HepG2 (cell line): ENCODE results near the gene MRPS35. TPM values are rescaled to one million over a fixed set of nuclear protein-coding genes. Genes with fewer than 3 reads are reported as not detected.

Experiments
- ATAC-seq: fragments of 200-7000 bp; cut with Tn5 transposase; 3 replicates; pipeline ENCODE4 v1.9.1; 2020; ENCODE audit warnings: mild to moderate bottlenecking, moderate library complexity
- BruUV-seq: library from RNA; stranded (reverse); fragments of 400-500 nt; replicated peaks from 2 replicates; lab custom pipeline; 2021; lab: Mats Ljungman, UMichigan
- CTCF ChIA-PET: fragments of 300-600 bp; formaldehyde crosslinking; extraction: SDS; loops from one replicate; lab custom pipeline; 2021; ENCODE audit warnings: low total read pairs, inconsistent platforms, low intra/inter-chr PET ratio; lab: Yijun Ruan, JAX
- POLR2A ChIA-PET: fragments of 350-600 bp; sonication (Branson Sonifier 250); formaldehyde crosslinking; loops from one replicate; lab custom pipeline; 2020; ENCODE audit warnings: antibody characterized with exemption, inconsistent platforms; lab: Yijun Ruan, JAX
- DNase-seq: peaks from one replicate; pipeline ENCODE4 v3.0.0-alpha.2; 2015; ENCODE audit warnings: low spot score
- FAIRE-seq: peaks from 3 replicates; lab custom pipeline; 2011; peaks lifted over from hg19 to GRCh38; lab: Jason Lieb, UNC
- H2AFZ ChIP-seq: one replicate; pipeline ENCODE4 v1.6.1; 2011; ENCODE audit warnings: low read length, inconsistent platforms
- H3K27ac ChIP-seq: fragments of 300-600 bp; 3 replicates; pipeline ENCODE4 v1.8.0; 2011; ENCODE audit warnings: mixed run types, mild to moderate bottlenecking, mixed read lengths, low read length, inconsistent platforms; ENCODE audit not compliant: insufficient read depth; ENCODE audit errors: extremely low read length
- H3K27me3 ChIP-seq, 2 experiments: fragments of 200-600 bp in 1 of 2; 2 replicates in 1 of 2; 3 replicates in 1 of 2; pipeline versions ENCODE4 v1.6.0 to v1.8.0; 2011; ENCODE audit warnings: low read length in 2 of 2, mild to moderate bottlenecking in 2 of 2, moderate library complexity in 2 of 2, inconsistent platforms in 1 of 2; ENCODE audit not compliant: insufficient read depth in 2 of 2, control insufficient read depth in 1 of 2
- H3K36me3 ChIP-seq, 2 experiments: fragments of 200-600 bp in 1 of 2; replicated peaks in 1 of 2; 2 replicates in 1 of 2; 3 replicates in 1 of 2; pipeline versions ENCODE4 v1.5.1 to v1.8.0; 2011; ENCODE audit warnings: low read length in 2 of 2, inconsistent platforms in 1 of 2; ENCODE audit not compliant: insufficient read depth in 2 of 2, control insufficient read depth in 1 of 2
- H3K4me1 ChIP-seq: 2 replicates; pipeline ENCODE4 v1.5.1; 2012; ENCODE audit warnings: low read length, inconsistent platforms; ENCODE audit not compliant: insufficient read depth
- H3K4me2 ChIP-seq: 2 replicates; pipeline ENCODE4 v1.6.0; 2011; ENCODE audit warnings: low read depth, low read length, inconsistent platforms
- H3K4me3 ChIP-seq, 3 experiments: fragments of 200-600 bp in 1 of 3; sonication (generic), shearing (Covaris generic) in 1 of 3; replicated peaks in 1 of 3; 2 replicates each; pipeline ENCODE4 v1.5.1; 2011 to 2016; ENCODE audit warnings: low read length in 3 of 3, inconsistent platforms in 2 of 3, low read depth in 2 of 3, mild to moderate bottlenecking in 2 of 3, control low read depth in 1 of 3, mixed read lengths in 1 of 3; ENCODE audit not compliant: insufficient read depth in 1 of 3
- H3K79me2 ChIP-seq: one replicate; pipeline ENCODE4 v1.6.1; 2011; ENCODE audit warnings: low read length, inconsistent platforms; ENCODE audit not compliant: insufficient read depth
- H3K9ac ChIP-seq: 2 replicates; pipeline ENCODE4 v1.6.0; 2011; ENCODE audit warnings: mild to moderate bottlenecking, low read depth, low read length, inconsistent platforms; ENCODE audit not compliant: insufficient read depth
- H3K9me3 ChIP-seq: 2 replicates; pipeline ENCODE4 v1.5.1; 2012; ENCODE audit warnings: mild to moderate bottlenecking, low read length
- H4K20me1 ChIP-seq: 2 replicates; pipeline ENCODE4 v1.6.0; 2011; ENCODE audit warnings: inconsistent platforms, mild to moderate bottlenecking, low read length, moderate library complexity; ENCODE audit not compliant: insufficient read depth
- ADNP ChIP-seq: sonication (generic); formaldehyde crosslinking; IDR thresholded peaks from 2 replicates; pipeline ENCODE4 v1.4.0; 2020; ENCODE audit warnings: missing genetic modification reagents
- ATM ChIP-seq: fragments of 450-650 bp; IDR thresholded peaks from 2 replicates; pipeline ENCODE4 v1.7.1; 2017; ENCODE audit warnings: mild to moderate bottlenecking, borderline replicate concordance
- CCDC6 ChIP-seq: sonication (generic); formaldehyde crosslinking; IDR thresholded peaks from 2 replicates; pipeline ENCODE4 v1.8.1; 2022; ENCODE audit warnings: mild to moderate bottlenecking, missing genetic modification reagents, moderate library complexity
- HNRNPUL1 ChIP-seq: fragments of 200-400 bp; formaldehyde crosslinking; IDR thresholded peaks from 2 replicates; pipeline ENCODE4 v1.6.1; 2017; ENCODE audit warnings: low read depth, mild to moderate bottlenecking, low read length, moderate library complexity
- PCBP1 ChIP-seq: fragments of 200-400 bp; formaldehyde crosslinking; IDR thresholded peaks from 2 replicates; pipeline ENCODE4 v1.6.1; 2017; ENCODE audit warnings: mild to moderate bottlenecking, low read depth, low read length, borderline replicate concordance
- SRY ChIP-seq: sonication (generic); formaldehyde crosslinking; IDR thresholded peaks from 2 replicates; pipeline ENCODE4 v1.8.0; 2022; ENCODE audit warnings: mild to moderate bottlenecking, missing genetic modification reagents
- ZNF572 ChIP-seq: sonication (generic); formaldehyde crosslinking; IDR thresholded peaks from 2 replicates; pipeline ENCODE4 v1.5.1; 2020; ENCODE audit warnings: mild to moderate bottlenecking, missing genetic modification reagents
- ZNF652 ChIP-seq: IDR thresholded peaks from 2 replicates; pipeline ENCODE4 v1.6.1; 2016; ENCODE audit warnings: low read depth, borderline replicate concordance
- WGBS: methylation state at CpG from one replicate; pipeline ENCODE4 v1.1.6; 2017; ENCODE audit warnings: low lambda C conversion rate; 5-methylcytosine and 5-hydroxymethylcytosine counted together
- in situ Hi-C: cut with HindIII; loops from 2 replicates; pipeline ENCODE4 v1.10.0; 2017; ENCODE audit warnings: low pct_unique_long_range_greater_than_20kb; ENCODE audit not compliant: extremely low pct_ligation_motif_present
- intact Hi-C: fragments of 100-400 bp; cut with micrococcal nuclease; formaldehyde crosslinking; loops from one replicate; pipeline ENCODE4 v1.10.0; 2022; ENCODE audit not compliant: unreplicated experiment
- polyA plus RNA-seq, 8 experiments: library from polyadenylated mRNA; depleted of rRNA in 3 of 8; stranded (reverse) in 7 of 8; unstranded in 1 of 8; fragments of >200 nt; fragmentation: Illumina TruSeq in 4 of 8; extraction: Trizol in 4 of 8; gene quantifications; 2 replicates each; pipeline versions ENCODE4 v1.2.1 to v1.2.3, GENCODE V29; 2011 to 2016; ENCODE audit warnings: low read depth in 4 of 8, missing spikeins in 1 of 8, mixed read lengths in 1 of 8; ENCODE audit not compliant: insufficient read depth in 1 of 8
- total RNA-seq, 5 experiments: library from RNA; depleted of rRNA; stranded (reverse); fragments of >200 nt; fragmentation: Illumina TruSeq; extraction: Trizol; gene quantifications; 2 replicates each; pipeline ENCODE4 v1.2.3, GENCODE V29; 2016; ENCODE audit warnings: low read depth in 1 of 5
- TF ChIP-seq, protein P1 (sequence below): IDR thresholded peaks from 2 replicates; pipeline ENCODE4 v1.6.1; 2016; ENCODE audit warnings: low read depth, missing genetic modification reagents, missing compliant biosample characterization
- TF ChIP-seq, protein P2 (sequence below): sonication (generic); formaldehyde crosslinking; IDR thresholded peaks from 2 replicates; pipeline ENCODE4 v1.5.1; 2020; ENCODE audit warnings: mild to moderate bottlenecking, missing genetic modification reagents, borderline replicate concordance
- TF ChIP-seq, protein P3 (sequence below): sonication (generic); formaldehyde crosslinking; IDR thresholded peaks from 2 replicates; pipeline ENCODE4 v1.4.0; 2020; ENCODE audit warnings: missing genetic modification reagents

Gene MRPS35
- total and polyA plus RNA-seq, 2 of the 13 experiments (the other 11 are each of a cell fraction or from before 2014, with no cell fraction given): 63.4 to 104 TPM

DNA sequence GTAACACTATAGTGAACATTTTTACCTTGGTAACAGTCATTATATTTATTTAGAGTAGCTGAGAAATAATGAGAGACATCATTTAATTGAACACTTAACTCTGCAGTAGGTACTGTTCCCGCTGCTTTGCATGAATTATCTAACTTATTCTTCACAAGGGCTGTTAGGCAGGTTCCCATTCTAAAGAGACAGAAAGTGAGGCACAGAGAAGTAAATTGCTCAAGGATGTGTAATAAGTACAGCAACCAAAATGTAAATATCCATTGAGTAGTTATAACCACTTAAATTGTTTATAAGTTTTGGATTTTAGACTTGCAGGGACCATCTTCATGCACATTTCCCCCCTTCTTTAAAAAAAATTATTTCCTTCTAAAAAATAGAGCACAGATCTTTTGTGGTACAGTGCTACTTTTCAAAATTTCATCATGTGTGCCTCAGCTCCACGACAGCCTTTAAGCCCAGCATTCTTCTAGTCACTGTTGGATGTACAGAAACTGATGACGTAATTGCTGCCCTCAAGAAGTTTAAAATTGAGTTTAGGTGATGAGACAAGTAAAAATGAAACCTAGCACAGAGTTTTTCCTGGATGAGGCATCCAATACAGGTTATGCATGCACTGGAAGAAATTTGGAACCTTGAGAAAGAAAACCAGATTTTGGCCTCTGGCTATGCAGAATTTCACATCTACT is 75.4 kb downstream of the MRPS35 start (continued):
- TF ChIP-seq, protein P1, sequence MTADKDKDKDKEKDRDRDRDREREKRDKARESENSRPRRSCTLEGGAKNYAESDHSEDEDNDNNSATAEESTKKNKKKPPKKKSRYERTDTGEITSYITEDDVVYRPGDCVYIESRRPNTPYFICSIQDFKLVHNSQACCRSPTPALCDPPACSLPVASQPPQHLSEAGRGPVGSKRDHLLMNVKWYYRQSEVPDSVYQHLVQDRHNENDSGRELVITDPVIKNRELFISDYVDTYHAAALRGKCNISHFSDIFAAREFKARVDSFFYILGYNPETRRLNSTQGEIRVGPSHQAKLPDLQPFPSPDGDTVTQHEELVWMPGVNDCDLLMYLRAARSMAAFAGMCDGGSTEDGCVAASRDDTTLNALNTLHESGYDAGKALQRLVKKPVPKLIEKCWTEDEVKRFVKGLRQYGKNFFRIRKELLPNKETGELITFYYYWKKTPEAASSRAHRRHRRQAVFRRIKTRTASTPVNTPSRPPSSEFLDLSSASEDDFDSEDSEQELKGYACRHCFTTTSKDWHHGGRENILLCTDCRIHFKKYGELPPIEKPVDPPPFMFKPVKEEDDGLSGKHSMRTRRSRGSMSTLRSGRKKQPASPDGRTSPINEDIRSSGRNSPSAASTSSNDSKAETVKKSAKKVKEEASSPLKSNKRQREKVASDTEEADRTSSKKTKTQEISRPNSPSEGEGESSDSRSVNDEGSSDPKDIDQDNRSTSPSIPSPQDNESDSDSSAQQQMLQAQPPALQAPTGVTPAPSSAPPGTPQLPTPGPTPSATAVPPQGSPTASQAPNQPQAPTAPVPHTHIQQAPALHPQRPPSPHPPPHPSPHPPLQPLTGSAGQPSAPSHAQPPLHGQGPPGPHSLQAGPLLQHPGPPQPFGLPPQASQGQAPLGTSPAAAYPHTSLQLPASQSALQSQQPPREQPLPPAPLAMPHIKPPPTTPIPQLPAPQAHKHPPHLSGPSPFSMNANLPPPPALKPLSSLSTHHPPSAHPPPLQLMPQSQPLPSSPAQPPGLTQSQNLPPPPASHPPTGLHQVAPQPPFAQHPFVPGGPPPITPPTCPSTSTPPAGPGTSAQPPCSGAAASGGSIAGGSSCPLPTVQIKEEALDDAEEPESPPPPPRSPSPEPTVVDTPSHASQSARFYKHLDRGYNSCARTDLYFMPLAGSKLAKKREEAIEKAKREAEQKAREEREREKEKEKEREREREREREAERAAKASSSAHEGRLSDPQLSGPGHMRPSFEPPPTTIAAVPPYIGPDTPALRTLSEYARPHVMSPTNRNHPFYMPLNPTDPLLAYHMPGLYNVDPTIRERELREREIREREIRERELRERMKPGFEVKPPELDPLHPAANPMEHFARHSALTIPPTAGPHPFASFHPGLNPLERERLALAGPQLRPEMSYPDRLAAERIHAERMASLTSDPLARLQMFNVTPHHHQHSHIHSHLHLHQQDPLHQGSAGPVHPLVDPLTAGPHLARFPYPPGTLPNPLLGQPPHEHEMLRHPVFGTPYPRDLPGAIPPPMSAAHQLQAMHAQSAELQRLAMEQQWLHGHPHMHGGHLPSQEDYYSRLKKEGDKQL: no peak
- TF ChIP-seq CCDC6 (CRISPR knock-in tag) (no peak), ATM (no peak)

DNA sequence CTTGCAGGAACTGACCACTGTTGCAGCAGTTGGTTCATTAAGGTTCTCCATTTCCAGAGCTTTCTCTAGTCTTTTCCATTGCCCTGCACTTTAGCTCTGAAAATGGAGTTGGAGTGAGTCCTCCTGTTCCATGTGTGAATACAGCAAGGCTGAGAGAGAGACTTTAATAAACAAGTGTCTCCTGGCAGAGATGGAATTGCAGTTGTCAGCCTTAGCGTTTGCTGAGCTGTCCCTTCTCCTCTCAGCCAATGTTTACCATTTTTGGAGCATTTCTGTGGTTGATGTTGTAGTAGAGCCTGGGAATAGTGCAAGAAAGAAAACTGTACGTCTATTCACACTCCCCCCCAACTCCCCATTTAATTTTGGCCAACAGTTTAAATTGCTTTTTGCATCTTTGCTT is 76.9 kb downstream of the MRPS35 start:
- Histone ChIP-seq H3K4me1 (peaks cover 1% of the 10 kb centered on the region), H3K36me3 (peaks cover 3 to 10% of the 10 kb centered on the region in 2 experiments), H3K4me3 (no peak overlapping the region), H2AFZ (no peak overlapping the region), H3K4me2 (no peak overlapping the region), H3K9ac (no peak overlapping the region), H3K27me3 (no peaks in the 10 kb centered on the region; a peak in 1 of 5 replicates), H3K9me3 (no peaks in the 10 kb centered on the region), H3K79me2 (peaks cover 18% of the 10 kb centered on the region), H3K27ac (no peak overlapping the region), H4K20me1 (no peaks in the 10 kb centered on the region)
- no peak for FAIRE-seq
- no peak for DNase-seq
- WGBS: 97% methylated on average over 2 of the region's 2 CpGs
- intact Hi-C loops (no loop called here), in situ Hi-C loops (no loop called here)
- POLR2A ChIA-PET: interaction anchor here (1.3 kb wide), 1 partner anchor 8 kb away, joined by 4 read pairs; the partner anchor contains the start of genes KLHL42 and MANSC4
- CTCF ChIA-PET: no interaction called here
- ATAC-seq: no peak
- BruUV-seq: no TSS peak
- no peak for TF ChIP-seq ZNF652 (CRISPR knock-in tag)
- TF ChIP-seq PCBP1: no peak
- TF ChIP-seq HNRNPUL1: no peak
- TF ChIP-seq ZNF572 (CRISPR knock-in tag): no peak
- TF ChIP-seq, protein P2, sequence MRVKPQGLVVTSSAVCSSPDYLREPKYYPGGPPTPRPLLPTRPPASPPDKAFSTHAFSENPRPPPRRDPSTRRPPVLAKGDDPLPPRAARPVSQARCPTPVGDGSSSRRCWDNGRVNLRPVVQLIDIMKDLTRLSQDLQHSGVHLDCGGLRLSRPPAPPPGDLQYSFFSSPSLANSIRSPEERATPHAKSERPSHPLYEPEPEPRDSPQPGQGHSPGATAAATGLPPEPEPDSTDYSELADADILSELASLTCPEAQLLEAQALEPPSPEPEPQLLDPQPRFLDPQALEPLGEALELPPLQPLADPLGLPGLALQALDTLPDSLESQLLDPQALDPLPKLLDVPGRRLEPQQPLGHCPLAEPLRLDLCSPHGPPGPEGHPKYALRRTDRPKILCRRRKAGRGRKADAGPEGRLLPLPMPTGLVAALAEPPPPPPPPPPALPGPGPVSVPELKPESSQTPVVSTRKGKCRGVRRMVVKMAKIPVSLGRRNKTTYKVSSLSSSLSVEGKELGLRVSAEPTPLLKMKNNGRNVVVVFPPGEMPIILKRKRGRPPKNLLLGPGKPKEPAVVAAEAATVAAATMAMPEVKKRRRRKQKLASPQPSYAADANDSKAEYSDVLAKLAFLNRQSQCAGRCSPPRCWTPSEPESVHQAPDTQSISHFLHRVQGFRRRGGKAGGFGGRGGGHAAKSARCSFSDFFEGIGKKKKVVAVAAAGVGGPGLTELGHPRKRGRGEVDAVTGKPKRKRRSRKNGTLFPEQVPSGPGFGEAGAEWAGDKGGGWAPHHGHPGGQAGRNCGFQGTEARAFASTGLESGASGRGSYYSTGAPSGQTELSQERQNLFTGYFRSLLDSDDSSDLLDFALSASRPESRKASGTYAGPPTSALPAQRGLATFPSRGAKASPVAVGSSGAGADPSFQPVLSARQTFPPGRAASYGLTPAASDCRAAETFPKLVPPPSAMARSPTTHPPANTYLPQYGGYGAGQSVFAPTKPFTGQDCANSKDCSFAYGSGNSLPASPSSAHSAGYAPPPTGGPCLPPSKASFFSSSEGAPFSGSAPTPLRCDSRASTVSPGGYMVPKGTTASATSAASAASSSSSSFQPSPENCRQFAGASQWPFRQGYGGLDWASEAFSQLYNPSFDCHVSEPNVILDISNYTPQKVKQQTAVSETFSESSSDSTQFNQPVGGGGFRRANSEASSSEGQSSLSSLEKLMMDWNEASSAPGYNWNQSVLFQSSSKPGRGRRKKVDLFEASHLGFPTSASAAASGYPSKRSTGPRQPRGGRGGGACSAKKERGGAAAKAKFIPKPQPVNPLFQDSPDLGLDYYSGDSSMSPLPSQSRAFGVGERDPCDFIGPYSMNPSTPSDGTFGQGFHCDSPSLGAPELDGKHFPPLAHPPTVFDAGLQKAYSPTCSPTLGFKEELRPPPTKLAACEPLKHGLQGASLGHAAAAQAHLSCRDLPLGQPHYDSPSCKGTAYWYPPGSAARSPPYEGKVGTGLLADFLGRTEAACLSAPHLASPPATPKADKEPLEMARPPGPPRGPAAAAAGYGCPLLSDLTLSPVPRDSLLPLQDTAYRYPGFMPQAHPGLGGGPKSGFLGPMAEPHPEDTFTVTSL: no peak
- TF ChIP-seq, protein P3, sequence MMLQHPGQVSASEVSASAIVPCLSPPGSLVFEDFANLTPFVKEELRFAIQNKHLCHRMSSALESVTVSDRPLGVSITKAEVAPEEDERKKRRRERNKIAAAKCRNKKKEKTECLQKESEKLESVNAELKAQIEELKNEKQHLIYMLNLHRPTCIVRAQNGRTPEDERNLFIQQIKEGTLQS: no peak
- TF ChIP-seq SRY: no peak
- no peak for TF ChIP-seq ADNP
